ENCODE results near the gene FNDC8.

Gene FNDC8

DNA sequence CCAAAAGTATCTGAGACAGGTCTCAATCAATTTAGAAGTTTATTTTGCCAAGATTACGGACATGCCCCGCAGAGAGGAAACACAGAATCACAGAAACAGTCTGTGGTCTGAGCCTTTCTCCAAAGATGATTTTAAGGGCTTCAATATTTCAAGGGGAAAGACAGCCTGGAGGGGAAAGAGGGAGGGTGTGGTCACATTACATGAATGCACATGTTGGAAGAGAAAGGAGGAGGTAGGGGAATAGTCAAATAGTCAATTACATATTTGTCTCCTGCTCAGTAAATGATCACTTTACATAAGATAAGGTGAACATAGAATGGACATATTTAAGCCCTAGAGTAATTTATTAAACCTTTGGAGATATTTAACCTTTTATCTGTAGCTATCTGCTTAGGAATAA, 38.5 kb downstream of the FNDC8 start:
- no peak overlapping the region for H3K27ac ChIP-seq

DNA sequence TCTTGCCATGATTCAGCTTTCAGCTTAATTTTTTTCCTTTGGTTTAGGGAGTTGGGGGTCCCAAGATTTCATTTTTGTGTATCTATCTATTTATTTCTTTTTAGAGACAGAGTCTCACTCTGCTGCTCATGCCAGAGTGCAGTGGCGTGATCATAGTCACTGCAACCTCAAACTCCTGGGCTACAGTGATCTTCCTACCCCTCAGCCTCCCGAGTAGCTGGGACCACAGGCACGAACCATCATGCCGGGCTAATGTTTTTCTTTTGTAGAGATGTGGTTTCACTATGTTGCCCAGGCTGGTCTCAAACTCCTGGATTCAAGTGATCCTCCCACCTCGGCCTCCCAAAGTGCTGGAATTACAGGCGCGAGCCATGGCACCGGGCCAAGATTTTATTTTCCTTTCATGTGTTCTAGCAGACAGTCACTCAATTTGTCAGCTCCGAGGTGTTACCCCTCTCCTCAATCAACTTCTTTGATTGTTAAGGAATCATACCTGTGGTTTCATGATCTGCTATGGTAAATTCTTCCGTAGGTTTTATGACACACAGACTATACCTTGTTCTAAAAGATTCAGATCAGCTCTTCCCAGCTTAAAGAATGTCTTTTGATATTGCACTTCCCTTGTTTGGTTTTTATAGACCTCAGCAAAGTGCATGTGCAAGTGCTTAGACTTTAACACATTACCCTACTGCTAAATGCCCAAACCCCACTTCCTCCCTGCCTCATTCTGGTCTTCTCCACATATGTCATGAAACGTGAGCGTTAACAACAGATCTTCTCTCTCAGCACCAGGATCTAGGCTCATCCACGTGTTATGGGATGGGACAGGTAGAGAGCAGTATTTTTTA, 39.2 kb downstream of the FNDC8 start:
- in situ Hi-C loops (cut with HindIII; ENCODE audit: low pct_ligation_motif_present, low sequenced_read_pairs) = no loop called here
- TF ChIP-seq, protein P1, sequence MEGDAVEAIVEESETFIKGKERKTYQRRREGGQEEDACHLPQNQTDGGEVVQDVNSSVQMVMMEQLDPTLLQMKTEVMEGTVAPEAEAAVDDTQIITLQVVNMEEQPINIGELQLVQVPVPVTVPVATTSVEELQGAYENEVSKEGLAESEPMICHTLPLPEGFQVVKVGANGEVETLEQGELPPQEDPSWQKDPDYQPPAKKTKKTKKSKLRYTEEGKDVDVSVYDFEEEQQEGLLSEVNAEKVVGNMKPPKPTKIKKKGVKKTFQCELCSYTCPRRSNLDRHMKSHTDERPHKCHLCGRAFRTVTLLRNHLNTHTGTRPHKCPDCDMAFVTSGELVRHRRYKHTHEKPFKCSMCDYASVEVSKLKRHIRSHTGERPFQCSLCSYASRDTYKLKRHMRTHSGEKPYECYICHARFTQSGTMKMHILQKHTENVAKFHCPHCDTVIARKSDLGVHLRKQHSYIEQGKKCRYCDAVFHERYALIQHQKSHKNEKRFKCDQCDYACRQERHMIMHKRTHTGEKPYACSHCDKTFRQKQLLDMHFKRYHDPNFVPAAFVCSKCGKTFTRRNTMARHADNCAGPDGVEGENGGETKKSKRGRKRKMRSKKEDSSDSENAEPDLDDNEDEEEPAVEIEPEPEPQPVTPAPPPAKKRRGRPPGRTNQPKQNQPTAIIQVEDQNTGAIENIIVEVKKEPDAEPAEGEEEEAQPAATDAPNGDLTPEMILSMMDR (IDR thresholded peaks at IDR 0.05; ENCODE audit: low read depth, low read length, missing control alignments) = no peak
- H3K4me3 ChIP-seq (ENCODE audit: low read depth, low read length) = no peak overlapping the region
- H3K27ac ChIP-seq = no peak overlapping the region
- H3K27me3 ChIP-seq (replicated peaks) = no peaks in the 10 kb centered on the region
- H3K36me3 ChIP-seq (replicated peaks) = no peaks in the 10 kb centered on the region
- DNase-seq = no peak

More for the DNA sequence above, 38.5 kb downstream of the FNDC8 start:
- Histone ChIP-seq H3K27me3 (replicated peaks) (no peaks in the 10 kb centered on the region), H3K36me3 (replicated peaks) (no peaks in the 10 kb centered on the region), H3K4me3 (ENCODE audit: low read depth, low read length) (no peak overlapping the region)
- TF ChIP-seq, protein P1 (IDR thresholded peaks at IDR 0.05; ENCODE audit: low read depth, low read length, missing control alignments) = no peak
- in situ Hi-C loops (cut with HindIII; ENCODE audit: low pct_ligation_motif_present, low sequenced_read_pairs) = no loop called here
- no peak for DNase-seq

DNA sequence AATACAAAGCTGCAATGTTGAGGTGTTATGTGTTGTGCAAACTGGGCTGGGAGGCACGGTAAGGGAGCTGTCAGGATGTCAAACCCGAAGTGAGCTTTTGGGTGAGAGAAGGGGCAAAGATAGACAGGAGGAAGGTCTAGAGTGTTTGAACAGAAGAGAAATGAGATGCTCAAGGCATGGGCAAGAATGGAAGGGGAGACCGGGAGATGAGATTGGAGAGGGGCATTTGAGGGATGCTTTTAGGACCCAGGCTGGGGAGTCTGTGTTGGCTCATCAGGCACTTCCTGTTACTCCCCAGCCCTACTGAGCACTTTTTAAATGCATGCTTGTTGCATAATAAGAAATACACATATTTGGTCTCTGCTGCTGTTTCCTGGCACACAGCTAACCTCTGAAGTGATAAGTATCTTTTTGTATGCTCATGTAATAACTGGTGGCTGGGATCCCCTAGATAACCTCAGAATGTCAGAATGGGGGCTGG, 39.9 kb downstream of the FNDC8 start:
- H3K27me3 ChIP-seq (replicated peaks) = no peaks in the 10 kb centered on the region
- in situ Hi-C loops (cut with HindIII; ENCODE audit: low pct_ligation_motif_present, low sequenced_read_pairs) = no loop called here
- TF ChIP-seq, protein P1 (IDR thresholded peaks at IDR 0.05; ENCODE audit: low read depth, low read length, missing control alignments) = no peak
- H3K36me3 ChIP-seq (replicated peaks) = no peaks in the 10 kb centered on the region
- H3K4me3 ChIP-seq (ENCODE audit: low read depth, low read length) = no peak overlapping the region
- no peak for DNase-seq
- no peak overlapping the region for H3K27ac ChIP-seq

DNA sequence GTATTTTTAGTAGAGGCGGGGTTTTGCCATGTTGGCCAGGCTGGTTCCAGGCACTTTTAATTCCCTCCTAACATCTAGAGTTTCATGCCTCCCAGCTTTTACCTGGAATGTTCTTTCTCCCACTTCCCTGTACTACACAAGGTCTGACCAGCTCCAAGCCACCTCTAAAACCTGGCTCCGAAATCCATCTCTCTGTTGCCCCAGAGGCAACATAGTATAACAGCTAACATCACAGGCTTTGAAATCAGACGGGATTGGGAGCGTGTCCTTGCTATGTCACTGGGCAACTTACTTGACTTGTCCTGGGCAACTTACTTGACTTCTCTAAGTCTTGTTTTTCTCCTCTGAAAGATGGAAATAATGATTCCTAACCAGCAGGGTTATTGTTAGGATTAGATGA, 41.3 kb downstream of the FNDC8 start:
- in situ Hi-C loops (cut with HindIII; ENCODE audit: low pct_ligation_motif_present, low sequenced_read_pairs) = no loop called here
- Histone ChIP-seq H3K4me3 (ENCODE audit: low read depth, low read length) (no peak overlapping the region), H3K27ac (no peak overlapping the region), H3K36me3 (replicated peaks) (no peaks in the 10 kb centered on the region), H3K27me3 (replicated peaks) (no peaks in the 10 kb centered on the region)
- TF ChIP-seq, protein P1 (IDR thresholded peaks at IDR 0.05; ENCODE audit: low read depth, low read length, missing control alignments) = no peak
- DNase-seq = no peak

DNA sequence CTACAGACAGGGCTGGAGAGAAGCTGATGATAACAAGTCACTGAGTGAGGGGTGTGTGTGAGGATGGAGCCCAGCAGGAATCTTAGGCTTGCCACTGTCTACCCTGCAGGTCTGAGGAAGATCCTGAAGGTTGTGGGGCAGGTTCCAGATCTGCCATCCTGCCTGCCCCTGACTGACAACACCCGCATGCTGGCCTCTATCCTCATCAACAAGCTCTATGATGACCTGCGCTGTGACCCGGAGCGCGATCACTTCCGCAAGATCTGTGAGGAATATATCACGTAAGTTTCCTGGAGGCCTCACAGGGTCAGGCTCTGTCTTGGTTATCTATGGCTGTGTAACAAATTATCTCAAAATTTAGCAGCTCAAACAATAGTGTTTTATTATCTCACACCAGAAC, 42.5 kb downstream of the FNDC8 start:
- H3K27ac ChIP-seq = no peak overlapping the region
- TF ChIP-seq, protein P1 (IDR thresholded peaks at IDR 0.05; ENCODE audit: low read depth, low read length, missing control alignments) = no peak

More for the DNA sequence above, 42.5 kb downstream of the FNDC8 start:
- in situ Hi-C loops (cut with HindIII; ENCODE audit: low pct_ligation_motif_present, low sequenced_read_pairs) = no loop called here
- Histone ChIP-seq H3K36me3 (replicated peaks) (no peaks in the 10 kb centered on the region), H3K4me3 (ENCODE audit: low read depth, low read length) (no peak overlapping the region), H3K27me3 (replicated peaks) (no peaks in the 10 kb centered on the region)
- no peak for DNase-seq

Data from brain microvascular endothelial cell (primary cell).